Keratinocyte (primary cell): ENCODE measurements around the gene MAP4K1. TPM values are rescaled to one million over a fixed set of nuclear protein-coding genes. Genes with fewer than 3 reads are reported as not detected.
"Not testable (repeated sequence)": the region's sequence is repeated elsewhere in the genome, so short reads cannot be mapped to it uniquely, and the experiment has no call there.

ENCODE experiments used
- DNase-seq: peaks from one replicate; pipeline ENCODE4 v3.0.0-alpha.2; 2011; ENCODE audit warnings: low read depth, missing footprints, low spot score
- FAIRE-seq: peaks from 2 replicates; lab custom pipeline; 2011; peaks lifted over from hg19 to GRCh38; lab: Jason Lieb, UNC
- H2AFZ ChIP-seq: 2 replicates; pipeline ENCODE4 v1.6.0; 2012; ENCODE audit warnings: low read length, control low read depth, inconsistent platforms; ENCODE audit not compliant: control insufficient read depth
- H3K27ac ChIP-seq: 2 replicates; pipeline ENCODE4 v1.5.1; 2011; ENCODE audit warnings: low read length; ENCODE audit not compliant: control insufficient read depth, insufficient read depth
- H3K27me3 ChIP-seq: 3 replicates; pipeline ENCODE4 v1.6.0; 2011; ENCODE audit warnings: low read length; ENCODE audit not compliant: control insufficient read depth, insufficient read depth; ENCODE audit errors: extremely low read depth
- H3K36me3 ChIP-seq, 2 experiments: 2 replicates in 1 of 2; 3 replicates in 1 of 2; pipeline ENCODE4 v1.5.1; 2011; ENCODE audit warnings: low read length in 2 of 2, mild to moderate bottlenecking in 1 of 2; ENCODE audit not compliant: control insufficient read depth in 2 of 2, insufficient read depth in 2 of 2; ENCODE audit errors: extremely low read depth in 1 of 2
- H3K4me1 ChIP-seq: 3 replicates; pipeline ENCODE4 v1.5.1; 2011; ENCODE audit warnings: low read length; ENCODE audit not compliant: control insufficient read depth, insufficient read depth; ENCODE audit errors: extremely low read depth
- H3K4me2 ChIP-seq: 3 replicates; pipeline ENCODE4 v1.6.0; 2011; ENCODE audit warnings: low read depth, low read length; ENCODE audit not compliant: control insufficient read depth, insufficient read depth; ENCODE audit errors: extremely low read depth
- H3K4me3 ChIP-seq, 3 experiments: fragments of 200-600 bp in 1 of 3; sonication (generic) in 1 of 3; 2 replicates in 2 of 3; 3 replicates in 1 of 3; pipeline ENCODE4 v1.5.1; 2011 to 2016; ENCODE audit warnings: low read length in 3 of 3, mild to moderate bottlenecking in 3 of 3, control low read depth in 2 of 3, inconsistent platforms in 1 of 3, low read depth in 1 of 3, mixed read lengths in 1 of 3, mixed run types in 1 of 3, moderate library complexity in 1 of 3; ENCODE audit not compliant: control insufficient read depth in 2 of 3, insufficient read depth in 2 of 3; ENCODE audit errors: extremely low read depth in 1 of 3
- H3K79me2 ChIP-seq: 2 replicates; pipeline ENCODE4 v1.6.0; 2012; ENCODE audit warnings: low read length; ENCODE audit not compliant: control insufficient read depth, insufficient read depth
- H3K9ac ChIP-seq: 3 replicates; pipeline ENCODE4 v1.6.0; 2011; ENCODE audit warnings: low read length; ENCODE audit not compliant: control insufficient read depth, insufficient read depth; ENCODE audit errors: extremely low read depth
- H3K9me1 ChIP-seq: 3 replicates; pipeline ENCODE4 v1.6.0; 2011; ENCODE audit warnings: low read length; ENCODE audit not compliant: control insufficient read depth, insufficient read depth; ENCODE audit errors: extremely low read depth
- H3K9me3 ChIP-seq: 2 replicates; pipeline ENCODE4 v1.5.1; 2012; ENCODE audit warnings: low read depth, low read length; ENCODE audit not compliant: control insufficient read depth
- H4K20me1 ChIP-seq: 3 replicates; pipeline ENCODE4 v1.6.0; 2011; ENCODE audit warnings: low read length; ENCODE audit not compliant: control insufficient read depth, insufficient read depth; ENCODE audit errors: extremely low read depth
- CTCF ChIP-seq, 3 experiments: IDR thresholded peaks in 1 of 3; conservative IDR thresholded peaks in 1 of 3; optimal IDR thresholded peaks in 1 of 3; 2 replicates in 2 of 3; 3 replicates in 1 of 3; pipeline versions ENCODE3 to v1.5.1; 2011; ENCODE audit warnings: low read length in 3 of 3, mild to moderate bottlenecking in 3 of 3, moderate library complexity in 2 of 3, control low read depth in 1 of 3, inconsistent platforms in 1 of 3; ENCODE audit not compliant: insufficient read depth in 2 of 3; ENCODE audit errors: extremely low read depth in 1 of 3
- EZH2 ChIP-seq: IDR thresholded peaks from one replicate; pipeline ENCODE4 v1.6.1; 2012; ENCODE audit warnings: inconsistent platforms, mild to moderate bottlenecking, low read length, moderate library complexity
- dilution Hi-C: fragments of 300-500 bp; cut with MboI; formaldehyde crosslinking; loops from one replicate; pipeline ENCODE4 v1.7.0; 2020; ENCODE audit warnings: low sequenced_read_pairs; ENCODE audit not compliant: extremely low pct_ligation_motif_present
- polyA plus RNA-seq, 5 experiments: library from polyadenylated mRNA; depleted of rRNA in 3 of 5; stranded (reverse) in 3 of 5; stranded (forward) in 1 of 5; unstranded in 1 of 5; fragments of >200 nt; gene quantifications; 1 replicate in 1 of 5; 2 replicates in 3 of 5; 3 replicates in 1 of 5; pipeline versions ENCODE4 v1.2.1 to v1.2.3, GENCODE V29; 2011 to 2012; ENCODE audit warnings: missing spikeins in 2 of 5, low read depth in 1 of 5, low replicate concordance in 1 of 5

The MAP4K1 gene
- polyA plus RNA-seq, 1 donor (not counting 4 experiments of a cell fraction or from before 2014, with no cell fraction given): 0.25 TPM

- Histone ChIP-seq H3K4me2 (peak overlapping the region; percentile 66), H4K20me1 (peaks cover 4% of the 10 kb centered on the region), H3K27me3 (peaks cover under 1% of the 10 kb centered on the region), H3K79me2 (no peaks in the 10 kb centered on the region), H3K4me1 (peaks cover 26% of the 10 kb centered on the region), H2AFZ (no peak overlapping the region), H3K9me3 (no peaks in the 10 kb centered on the region), H3K27ac (peak overlapping the region; percentile 70), H3K4me3 (no peak overlapping the region), H3K9me1 (no peaks in the 10 kb centered on the region), H3K9ac (no peak overlapping the region), H3K36me3 (no peaks in the 10 kb centered on the region)
- DNase-seq (peak; percentile 83), FAIRE-seq (peak; percentile 84)
- TF ChIP-seq EZH2 (no peak), CTCF (optimal IDR thresholded peaks at IDR 0.05 in 1 of 3, IDR thresholded peaks at IDR 0.05 in 1 of 3, conservative IDR thresholded peaks at IDR 0.05 in 1 of 3; ENCODE audit: extremely low read depth in 1 of 3, insufficient read depth in 2 of 3, low read length in 3 of 3) (no peak)
- dilution Hi-C loops: no loop called here
Measured at GRCh38 chr19:38559428-38560401, 58.0 kb downstream of the MAP4K1 start.

- H3K27me3 ChIP-seq, DNase-seq, H3K36me3 ChIP-seq, H3K4me3 ChIP-seq, H4K20me1 ChIP-seq, dilution Hi-C loops, H3K4me2 ChIP-seq, H3K9me3 ChIP-seq, H2AFZ ChIP-seq, H3K9me1 ChIP-seq, H3K79me2 ChIP-seq, FAIRE-seq, H3K9ac ChIP-seq: not testable (repeated sequence)
- peak overlapping the region; percentile 70 for H3K27ac ChIP-seq
- H3K4me1 ChIP-seq: peaks cover 26% of the 10 kb centered on the region
Measured at GRCh38 chr19:38558933-38559332, 58.8 kb downstream of the MAP4K1 start.
